Right renal pelvis (tissue), 4 donors: ENCODE measurements around the gene CDH20. TPM values are rescaled to one million over a fixed set of nuclear protein-coding genes. Genes with fewer than 3 reads are reported as not detected.

ENCODE experiments used
- DNase-seq, 4 donors: peaks; one replicate each; pipeline ENCODE4 v3.0.0-alpha.2; 2013; ENCODE audit warnings: low read depth in 4 of 4, low spot score in 3 of 4, missing footprints in 1 of 4
- polyA plus RNA-seq, 4 donors: library from polyadenylated mRNA; unstranded; fragments of 120-200 nt; gene quantifications; one replicate each; pipeline ENCODE4 v1.2.1, GENCODE V29; 2013; ENCODE audit not compliant: insufficient read length in 4 of 4

The CDH20 gene
- 1 to 10 TPM; 3.1 to 4.3 (median 3.6) TPM for polyA plus RNA-seq

DNA sequence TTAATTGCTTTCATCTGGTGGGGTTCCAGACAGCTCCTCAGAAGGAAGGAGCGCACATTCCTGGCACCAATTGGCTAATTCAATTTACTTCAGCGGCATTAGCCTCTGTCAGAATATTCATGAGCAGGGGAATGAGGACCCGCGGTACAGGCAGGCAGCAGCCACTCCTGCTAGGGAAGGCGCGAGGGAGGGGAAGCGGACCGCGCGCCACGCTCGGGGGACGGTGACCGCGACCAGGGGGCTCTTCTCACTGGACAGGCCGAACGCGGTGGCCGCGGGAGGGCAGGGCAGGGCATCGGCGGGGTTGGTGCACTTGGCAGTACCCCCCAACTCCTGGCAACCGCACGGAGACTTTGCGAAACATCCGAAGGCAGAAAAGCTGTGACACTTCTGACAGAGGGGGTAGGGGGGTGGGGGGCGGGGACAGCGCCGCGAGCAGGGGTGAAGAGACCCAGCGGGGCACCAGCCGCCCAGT, at the start of gene CDH20:
TSS of gene CDH20 (plus strand) at position 160 of the 475 bp plus-strand sequence.
- no peak for DNase-seq

DNA sequence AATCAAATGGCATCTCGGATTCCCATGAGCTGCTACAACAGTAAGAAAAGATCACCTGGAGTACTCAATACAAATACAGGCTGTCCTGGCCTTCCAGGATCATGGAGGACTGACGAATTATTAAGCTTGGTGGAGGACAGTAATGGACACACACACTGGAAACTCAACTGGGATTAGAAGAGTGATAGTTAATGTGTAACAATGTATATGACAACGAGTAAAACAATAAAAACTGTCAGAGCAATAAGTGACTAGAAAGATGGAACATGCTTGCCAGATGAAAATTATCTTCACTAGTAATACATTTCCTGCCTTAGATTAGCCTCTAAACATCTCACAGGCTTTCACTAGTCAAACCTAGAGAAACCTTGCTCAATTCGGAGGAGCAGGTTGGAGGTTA, 49.2 kb upstream of the CDH20 start:
- no peak for DNase-seq

DNA sequence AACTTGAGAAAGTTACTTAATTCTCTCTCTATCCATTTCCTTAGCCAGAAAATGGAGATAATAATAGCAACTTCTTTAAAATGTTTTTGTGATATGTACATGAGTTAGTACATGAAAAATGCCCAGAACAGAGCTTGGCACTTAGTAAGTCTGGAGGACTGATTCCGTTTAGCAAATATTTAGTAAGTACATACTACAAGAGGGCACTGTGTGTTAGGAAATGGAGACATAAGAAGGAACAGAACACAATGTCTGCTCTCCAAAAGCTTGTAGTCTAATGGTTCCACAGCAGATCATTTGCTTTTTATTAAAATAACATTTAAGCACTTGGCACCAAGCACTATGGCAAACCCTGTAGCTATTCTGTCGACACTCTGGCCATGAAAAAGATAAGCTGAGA, 47.5 kb upstream of the CDH20 start:
- DNase-seq, result no peak

DNA sequence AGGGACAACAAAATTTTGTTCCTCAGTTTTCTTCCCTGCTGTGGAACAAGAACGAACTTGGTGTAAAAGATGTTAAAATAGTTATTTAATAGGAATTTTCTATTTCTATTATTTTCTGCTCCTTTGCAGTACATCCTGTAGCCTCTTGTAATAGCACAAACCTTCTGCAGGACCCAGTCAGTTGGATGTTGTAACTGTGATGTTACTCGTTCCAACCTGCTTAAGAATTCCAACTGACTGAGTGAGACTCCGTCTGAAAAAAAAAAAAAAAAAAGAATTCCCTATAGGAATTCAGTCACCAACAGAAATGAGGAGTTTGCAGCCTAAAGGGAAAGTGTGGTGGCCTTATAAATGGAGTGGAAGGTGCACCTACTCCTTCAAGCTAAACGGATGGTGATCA, 46.4 kb upstream of the CDH20 start:
- no peak for DNase-seq

DNA sequence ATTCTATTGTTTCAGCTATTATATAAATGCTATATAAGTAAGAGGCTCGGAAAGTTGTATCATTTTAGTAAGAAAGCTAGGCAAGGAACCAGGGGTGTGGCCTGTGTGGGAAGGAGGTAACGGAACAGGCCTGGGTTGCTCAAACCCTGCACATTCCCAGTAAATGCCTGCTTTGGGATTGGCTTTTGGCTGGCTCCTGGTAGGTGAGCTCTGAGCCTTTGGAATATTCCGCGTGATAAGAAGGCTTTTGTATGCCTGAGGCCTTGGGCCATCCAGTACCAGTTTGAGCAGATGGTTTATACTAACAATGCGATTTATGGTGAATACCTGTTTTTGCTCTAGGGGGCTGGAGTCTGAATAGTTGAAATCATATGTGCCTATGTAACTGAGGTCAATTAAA, 42.6 kb upstream of the CDH20 start:
- no peak for DNase-seq

- DNase-seq, result no peak
These were observed 40.8 kb upstream of the CDH20 start for GRCh38 chr18:61292280-61293035.

- DNase-seq, result no peak
These were observed 38.1 kb upstream of the CDH20 start for GRCh38 chr18:61295153-61295552.

DNA sequence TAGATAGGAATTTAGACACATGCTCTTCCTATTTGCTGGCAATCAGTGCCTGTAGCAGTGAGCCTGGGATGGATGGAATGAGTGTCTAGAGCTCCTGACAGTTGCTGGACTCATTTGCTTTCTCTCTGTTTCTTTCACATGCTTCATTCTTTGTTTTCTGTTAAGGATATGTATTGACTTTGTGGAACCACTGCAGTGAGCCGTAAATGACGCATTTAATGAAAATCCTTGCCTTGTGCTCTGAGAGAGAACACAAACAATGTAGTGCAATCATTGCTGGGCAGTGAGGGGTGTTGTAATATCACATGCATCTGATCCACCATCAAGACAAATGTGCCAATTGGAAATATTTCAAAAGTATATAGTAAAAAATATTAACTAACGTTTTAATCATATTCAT, 25.2 kb upstream of the CDH20 start:
- DNase-seq, result no peak

DNA sequence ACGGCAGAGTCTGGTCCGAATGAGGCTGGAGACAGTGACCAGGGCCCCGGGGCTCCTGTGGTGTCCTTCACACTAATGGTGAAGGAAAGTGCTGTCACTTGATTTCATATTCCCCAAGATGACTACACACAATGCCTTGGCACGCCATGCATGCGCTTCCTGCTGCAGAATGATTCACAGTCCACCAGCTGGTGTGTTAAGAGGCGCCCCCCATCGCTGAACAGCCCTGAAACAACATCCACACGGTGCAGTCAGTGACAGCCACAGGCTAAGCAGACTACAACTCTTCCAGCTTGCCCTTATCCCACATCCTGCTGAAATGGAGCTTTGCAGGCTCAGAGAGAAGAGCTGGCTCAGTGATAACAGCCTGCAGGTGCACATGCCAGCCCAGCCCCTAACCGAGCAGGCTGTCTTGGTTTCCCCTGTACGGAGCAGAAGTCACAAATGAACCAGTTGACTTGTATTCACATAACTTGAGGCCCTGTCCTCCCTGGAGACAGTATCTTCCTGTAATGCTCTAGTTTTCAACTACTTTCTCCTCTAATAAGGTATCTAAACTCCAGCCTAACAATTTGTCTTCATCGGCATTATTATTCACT, 24.3 kb upstream of the CDH20 start:
- no peak for DNase-seq

GRCh38 chr18:61322265-61322873, 10.9 kb upstream of the CDH20 start:
- no peak for DNase-seq

DNA sequence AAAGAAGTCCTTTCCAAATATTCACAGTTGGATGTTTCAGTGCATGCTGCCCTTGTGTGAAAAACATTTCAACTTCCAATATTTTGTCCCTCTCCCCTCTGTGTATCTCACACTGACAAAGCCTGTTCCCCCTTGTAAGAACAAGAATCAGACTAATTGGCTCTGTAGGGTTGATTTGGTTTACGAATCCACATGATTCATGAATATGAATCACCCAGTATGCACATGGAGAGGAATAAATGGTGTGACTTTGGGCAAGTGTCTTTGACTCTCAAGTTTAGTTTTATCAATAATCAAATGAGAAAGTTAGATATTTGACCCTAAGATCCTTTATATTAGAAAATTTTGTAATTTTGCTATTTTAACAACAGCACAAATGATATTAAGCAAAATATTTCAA, 9.3 kb upstream of the CDH20 start:
- DNase-seq, result no peak

GRCh38 chr18:61326407-61326806, 6.8 kb upstream of the CDH20 start:
- no peak for DNase-seq

DNA sequence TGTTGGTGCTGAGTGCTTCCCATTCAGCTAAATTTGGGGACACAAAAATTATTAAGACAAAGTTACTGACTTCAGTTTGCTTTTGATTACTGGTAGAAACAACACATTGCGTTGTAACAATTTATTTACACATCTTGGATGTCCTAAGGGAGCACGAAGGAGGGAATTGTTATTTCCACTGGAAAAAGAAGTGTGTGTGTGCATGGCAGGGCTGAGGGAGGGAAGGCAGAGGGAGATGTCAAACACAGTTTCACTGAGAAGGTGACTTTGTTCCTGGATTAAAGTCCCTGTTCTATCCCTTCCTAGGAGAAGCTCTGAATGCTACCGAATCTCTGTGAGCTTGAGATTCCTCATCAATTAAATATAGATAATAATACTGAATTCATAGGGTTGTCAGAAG, 3.8 kb upstream of the CDH20 start:
- DNase-seq, result no peak

DNA sequence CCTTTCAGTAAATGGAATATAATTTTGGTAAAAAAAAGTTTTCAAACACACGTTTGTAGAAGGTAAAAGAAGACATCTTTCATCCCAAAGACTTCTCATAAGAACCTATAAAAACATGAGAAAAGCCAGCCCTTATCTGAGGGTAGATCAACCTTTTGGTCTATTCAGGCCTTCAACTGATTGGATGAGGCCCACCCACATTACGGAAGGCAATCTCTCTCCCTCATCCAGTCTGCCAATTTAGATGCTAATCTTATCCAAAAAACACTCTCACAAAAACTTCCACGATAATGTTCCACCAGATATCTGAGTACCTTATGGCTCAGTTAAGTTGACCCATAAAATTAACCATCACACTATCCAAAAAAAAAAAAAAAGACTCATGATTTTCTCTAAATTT, 2.2 kb upstream of the CDH20 start:
- DNase-seq, result no peak

DNA sequence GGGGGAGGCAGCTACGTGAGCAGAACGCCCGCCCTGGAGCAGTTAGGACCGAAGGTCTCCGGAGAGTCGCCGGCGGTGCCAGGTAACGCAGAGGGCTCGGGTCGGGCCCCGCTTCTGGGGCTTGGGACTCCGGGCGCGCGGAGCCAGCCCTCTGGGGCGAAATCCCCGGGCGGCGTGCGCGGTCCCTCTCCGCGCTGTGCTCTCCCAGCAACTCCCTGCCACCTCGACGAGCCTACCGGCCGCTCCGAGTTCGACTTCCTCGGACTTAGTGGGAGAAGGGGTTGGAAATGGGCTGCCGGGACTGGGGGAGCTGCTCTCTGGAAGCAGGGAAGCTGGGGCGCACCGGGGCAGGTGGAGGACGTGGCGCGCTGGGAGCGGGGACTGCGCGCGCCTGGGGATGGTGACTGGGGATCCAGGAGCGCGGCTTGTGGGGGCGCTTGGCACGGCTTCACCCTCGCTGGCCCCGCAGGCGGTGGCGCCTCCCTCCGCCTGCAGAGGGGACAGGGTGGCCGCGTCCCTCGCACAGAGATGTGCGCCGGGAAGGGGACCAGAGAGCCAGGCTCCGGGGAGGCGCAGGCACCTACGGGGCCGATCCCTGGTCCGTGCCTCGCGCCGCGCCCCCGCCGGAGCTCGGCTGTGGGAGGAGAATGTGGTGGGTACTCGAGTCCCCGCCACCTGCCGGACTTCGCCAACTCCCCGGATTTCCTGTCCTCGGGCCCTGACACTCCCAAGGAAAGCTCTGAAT, 688 bp downstream of the CDH20 start:
- DNase-seq, result no peak

DNA sequence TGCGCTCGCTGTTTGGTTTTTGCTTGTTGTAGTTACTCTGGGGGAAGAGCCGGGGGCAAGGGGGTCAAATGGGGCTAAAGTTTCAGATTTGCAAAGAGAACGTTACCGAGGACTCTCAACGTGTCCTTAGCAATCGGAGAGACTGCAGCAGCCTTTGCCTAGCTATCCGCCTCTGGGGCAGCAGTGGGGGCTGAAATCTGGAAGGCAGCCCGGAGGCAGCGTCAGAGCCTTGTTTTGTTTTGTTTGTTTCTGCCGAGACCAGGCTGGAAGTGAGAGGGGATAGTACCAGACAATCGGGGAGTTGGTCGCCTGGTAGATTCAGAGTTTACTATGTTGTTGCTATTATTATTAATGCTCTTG, 1.2 kb downstream of the CDH20 start:
- DNase-seq, result no peak

DNA sequence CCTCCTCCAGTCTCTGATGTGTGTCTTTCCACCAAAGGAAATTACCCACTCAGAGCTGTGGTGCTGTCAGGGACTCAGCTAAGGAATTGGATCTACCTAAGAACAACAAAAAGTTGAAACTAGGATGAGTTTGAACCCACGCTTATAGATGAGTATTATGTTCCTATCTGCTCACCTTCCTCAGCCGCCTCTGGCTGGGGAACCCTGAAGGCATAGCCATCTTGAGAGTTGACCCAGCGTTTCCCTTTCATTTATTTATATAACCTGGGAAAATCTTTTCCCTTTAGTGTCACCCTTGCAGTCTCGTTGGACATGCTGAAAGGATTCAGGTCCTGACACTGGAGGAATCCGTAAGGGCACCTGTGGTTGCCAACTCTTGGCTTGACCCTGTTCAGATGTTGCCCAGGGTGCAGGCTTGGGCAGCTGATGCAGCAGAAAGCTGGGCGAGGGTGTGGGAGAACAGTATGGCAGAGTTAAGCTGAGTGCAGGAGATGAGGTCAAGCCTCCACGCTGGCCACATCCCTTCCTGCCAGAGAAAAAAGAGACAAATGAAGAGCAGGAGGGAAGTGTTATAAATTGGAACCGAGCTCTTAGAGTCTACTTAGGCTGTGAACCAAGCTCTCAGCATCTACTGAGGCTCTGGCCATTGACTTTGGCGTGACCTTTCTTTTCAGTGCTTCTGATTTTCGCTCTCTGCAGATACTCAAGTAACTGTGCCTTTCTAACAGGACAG, 1.9 kb downstream of the CDH20 start:
- no peak for DNase-seq

GRCh38 chr18:61335684-61336555, 2.7 kb downstream of the CDH20 start:
- DNase-seq, result no peak

- DNase-seq, result no peak
These were observed 3.5 kb downstream of the CDH20 start for GRCh38 chr18:61336766-61337165.

DNA sequence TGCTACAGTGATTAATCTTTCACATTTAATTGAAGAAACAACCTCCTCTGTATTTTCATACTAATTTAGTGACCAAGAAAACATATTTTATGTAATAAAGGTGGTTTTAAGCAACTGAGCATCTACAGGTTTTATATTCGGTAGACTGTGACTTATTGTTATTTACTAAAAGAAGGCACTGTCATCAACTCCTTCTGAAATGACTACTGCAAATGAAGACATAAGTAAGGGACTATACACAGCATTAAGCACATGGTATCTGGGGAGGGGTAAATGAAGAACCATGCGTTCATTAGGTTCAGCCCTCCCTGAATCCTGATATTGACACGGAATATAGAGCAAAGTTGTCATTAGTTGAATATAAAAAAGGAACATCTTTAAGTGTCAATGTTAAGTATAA, 4.3 kb downstream of the CDH20 start:
- no peak for DNase-seq
